COR-L47 (cell line): ENCODE results near the gene YY2.

Experiments
- DNase-seq: peaks from one replicate; lab custom pipeline; 2025; lab: John Stamatoyannopoulos, UW

The YY2 gene

GRCh38 chrX:21875013-21875412 lies 19.2 kb downstream of the YY2 start:
- DNase-seq: no peak

GRCh38 chrX:21881881-21882574 lies 26.2 kb downstream of the YY2 start:
- no peak for DNase-seq

- DNase-seq: no peak
Measured at GRCh38 chrX:21883258-21883657, 27.5 kb downstream of the YY2 start.

GRCh38 chrX:21885568-21885967 lies 29.8 kb downstream of the YY2 start:
- no peak for DNase-seq

- DNase-seq: no peak
Measured at GRCh38 chrX:21905313-21905712, 49.5 kb downstream of the YY2 start.

- DNase-seq: no peak
Measured at GRCh38 chrX:21905953-21906352, 50.2 kb downstream of the YY2 start.

GRCh38 chrX:21907260-21907659 lies 51.5 kb downstream of the YY2 start:
- DNase-seq: no peak
